B cell (primary cell): ENCODE results near the gene ARHGAP12. TPM values are rescaled to one million over a fixed set of nuclear protein-coding genes. Genes with fewer than 3 reads are reported as not detected.

Experiments used
- ATAC-seq: fragments of 200-7000 bp; cut with Tn5 transposase; one replicate; pipeline ENCODE4 v1.10.0; 2021; ENCODE audit warnings: low read depth, mild to moderate bottlenecking, moderate number of reproducible peaks, moderate library complexity
- CTCF ChIA-PET: fragments of 350-600 bp; sonication (Branson Sonifier 250); formaldehyde crosslinking; loops from one replicate; lab custom pipeline; 2021; ENCODE audit warnings: antibody characterized with exemption, inconsistent platforms; lab: Charles Lee
- POLR2A ChIA-PET: fragments of 350-600 bp; sonication (Branson Sonifier 250); formaldehyde crosslinking; loops from one replicate; lab custom pipeline; 2021; ENCODE audit warnings: antibody characterized with exemption; lab: Charles Lee
- DNase-seq: peaks from one replicate; pipeline ENCODE4 v3.0.0; 2013
- H2AFZ ChIP-seq: 2 replicates; pipeline ENCODE4 v1.6.1; 2012; ENCODE audit warnings: mild to moderate bottlenecking, low read depth, low read length; ENCODE audit not compliant: insufficient read depth, poor library complexity, severe bottlenecking
- H3K27ac ChIP-seq, 2 donors: 1 replicate in 1 of 2; 2 replicates in 1 of 2; pipeline ENCODE4 v1.5.1; 2012 to 2013; ENCODE audit warnings: low read length in 2 of 2, mild to moderate bottlenecking in 2 of 2, moderate library complexity in 1 of 2
- H3K27me3 ChIP-seq, 4 experiments: fragments of 200-600 bp in 1 of 4; sonication (generic) in 1 of 4; replicated peaks in 1 of 4; 1 replicate in 2 of 4; 2 replicates in 2 of 4; pipeline versions ENCODE4 v1.6.1 to v1.7.0; 2013 to 2016; ENCODE audit warnings: low read length in 3 of 4, mild to moderate bottlenecking in 2 of 4, mixed read lengths in 1 of 4, moderate library complexity in 1 of 4; ENCODE audit not compliant: insufficient read depth in 4 of 4, control insufficient read depth in 3 of 4; ENCODE audit errors: control extremely low read depth in 1 of 4
- H3K36me3 ChIP-seq, 2 experiments: replicated peaks in 1 of 2; 1 replicate in 1 of 2; 2 replicates in 1 of 2; pipeline versions ENCODE4 v1.6.1 to v1.7.1; 2013; ENCODE audit warnings: low read length in 1 of 2; ENCODE audit not compliant: insufficient read depth in 2 of 2, control insufficient read depth in 1 of 2; ENCODE audit errors: control extremely low read depth in 1 of 2, extremely low read depth in 1 of 2
- H3K4me1 ChIP-seq, 2 donors: fragments of 200-600 bp in 1 of 2; sonication (generic) in 1 of 2; 1 replicate in 1 of 2; 2 replicates in 1 of 2; pipeline versions ENCODE4 v1.5.1 to v1.6.1; 2013 to 2017; ENCODE audit warnings: low read length in 2 of 2; ENCODE audit not compliant: control insufficient read depth in 2 of 2, insufficient read depth in 2 of 2
- H3K4me2 ChIP-seq: replicated peaks from 2 replicates; pipeline ENCODE3; 2012; ENCODE audit warnings: mild to moderate bottlenecking, low read depth, low read length; ENCODE audit not compliant: poor library complexity, severe bottlenecking
- H3K4me3 ChIP-seq, 5 experiments: fragments of 200-600 bp in 1 of 5; sonication (generic) in 1 of 5; 1 replicate in 3 of 5; 2 replicates in 2 of 5; pipeline versions ENCODE4 v1.5.1 to v1.7.0; 2011 to 2016; ENCODE audit warnings: low read length in 4 of 5, mild to moderate bottlenecking in 4 of 5, low read depth in 2 of 5, control low read depth in 1 of 5, moderate library complexity in 1 of 5; ENCODE audit not compliant: insufficient read depth in 1 of 5; ENCODE audit errors: control extremely low read depth in 1 of 5, extremely low read depth in 1 of 5
- H3K79me2 ChIP-seq: fragments of 200-600 bp; sonication (generic); one replicate; pipeline ENCODE4 v1.6.0; 2016; ENCODE audit warnings: low read length; ENCODE audit not compliant: control insufficient read depth, insufficient read depth
- H3K9ac ChIP-seq: fragments of 200-600 bp; sonication (generic); 2 replicates; pipeline ENCODE4 v1.6.1; 2017; ENCODE audit warnings: mild to moderate bottlenecking, low read length, moderate library complexity
- H3K9me3 ChIP-seq, 3 donors: one replicate each; pipeline versions ENCODE4 v1.6.1 to v1.7.1; 2013; ENCODE audit warnings: low read length in 2 of 3; ENCODE audit not compliant: control insufficient read depth in 2 of 3, insufficient read depth in 1 of 3; ENCODE audit errors: control extremely low read depth in 1 of 3
- H4K20me1 ChIP-seq: 2 replicates; pipeline ENCODE4 v1.6.0; 2012; ENCODE audit warnings: mild to moderate bottlenecking, low read length; ENCODE audit not compliant: insufficient read depth, control insufficient read depth, poor library complexity, severe bottlenecking
- H3K27ac Mint-ChIP-seq: one replicate; pipeline ENCODE4 v1.8.0; 2021; ENCODE audit warnings: mixed read lengths
- H3K27me3 Mint-ChIP-seq: one replicate; pipeline ENCODE4 v1.8.0; 2021; ENCODE audit warnings: mixed read lengths
- H3K4me1 Mint-ChIP-seq: one replicate; pipeline ENCODE4 v1.8.0; 2021; ENCODE audit warnings: mixed read lengths
- H3K4me3 Mint-ChIP-seq: one replicate; pipeline ENCODE4 v1.8.0; 2021; ENCODE audit warnings: mixed read lengths
- H3K9me3 Mint-ChIP-seq: one replicate; pipeline ENCODE4 v1.8.0; 2022; ENCODE audit warnings: mixed read lengths; ENCODE audit not compliant: insufficient read depth
- CTCF ChIP-seq: fragments of 200-600 bp; IDR thresholded peaks from one replicate; pipeline ENCODE4 v1.8.0; 2022; ENCODE audit warnings: antibody characterized with exemption, mild to moderate bottlenecking
- EZH2 ChIP-seq: IDR thresholded peaks from 2 replicates; pipeline ENCODE4 v1.6.1; 2012; ENCODE audit warnings: borderline replicate concordance, low read depth, mild to moderate bottlenecking, moderate library complexity, low read length; ENCODE audit not compliant: insufficient read depth, poor library complexity, severe bottlenecking
- WGBS: methylation state at CpG from one replicate; pipeline ENCODE4 v1.1.5; 2013; ENCODE audit warnings: missing lambda C conversion rate; ENCODE audit not compliant: insufficient coverage; 5-methylcytosine and 5-hydroxymethylcytosine counted together
- intact Hi-C: fragments of 100-400 bp; cut with micrococcal nuclease; formaldehyde crosslinking; loops from one replicate; pipeline ENCODE4 v1.10.0; 2022
- polyA plus RNA-seq: library from polyadenylated mRNA; depleted of rRNA; stranded (reverse); fragments of >200 nt; gene quantifications from 2 replicates; pipeline ENCODE4 v1.2.3, GENCODE V29; 2012
- total RNA-seq, 2 donors: library from RNA; stranded (reverse); fragments of 120-200 nt in 1 of 2; gene quantifications; 1 replicate in 1 of 2; 2 replicates in 1 of 2; pipeline versions ENCODE4 v1.2.3 to v1.2.4, GENCODE V29; 2013 to 2022

ARHGAP12 gene
- total and polyA plus RNA-seq, 2 donors (not counting 1 experiment from before 2014, with no cell fraction given): 12.3 to 45.3 TPM

GRCh38 chr10:31799181-31799580 is 129.4 kb downstream of the ARHGAP12 start:
- Histone ChIP-seq H2AFZ (no peak overlapping the region), H3K27me3 (no peaks in the 10 kb centered on the region), H3K4me3 (no peak overlapping the region), H3K9me3 (peaks cover 0 to 4% (median 0%) of the 10 kb centered on the region in 3 donors), H3K79me2 (no peaks in the 10 kb centered on the region), H3K9ac (no peak overlapping the region), H3K36me3 (no peaks in the 10 kb centered on the region), H3K4me2 (no peak overlapping the region), H4K20me1 (no peaks in the 10 kb centered on the region), H3K4me1 (no peaks in the 10 kb centered on the region), H3K27ac (no peak overlapping the region)
- DNase-seq (no peak), ATAC-seq (no peak)
- Mint-ChIP-seq H3K4me3 (no peak overlapping the region), H3K27me3 (no peaks in the 10 kb centered on the region), H3K9me3 (no peaks in the 10 kb centered on the region), H3K27ac (no peak overlapping the region), H3K4me1 (no peaks in the 10 kb centered on the region)
- 100% methylated on average over 2 of the region's 2 CpGs for WGBS
- POLR2A ChIA-PET: no interaction called here
- intact Hi-C loops: no loop called here
- TF ChIP-seq CTCF (no peak), EZH2 (no peak)
- CTCF ChIA-PET: interaction anchor here (0.6 kb wide), 1 partner anchor 123 kb away, joined by 3 read pairs; no protein-coding TSS in a partner anchor

GRCh38 chr10:31792745-31793144 is 135.9 kb downstream of the ARHGAP12 start:
- Mint-ChIP-seq H3K27ac (no peak overlapping the region), H3K4me3 (no peak overlapping the region), H3K27me3 (peaks cover 13% of the 10 kb centered on the region), H3K4me1 (no peaks in the 10 kb centered on the region), H3K9me3 (no peaks in the 10 kb centered on the region)
- no peaks in the 10 kb centered on the region for H3K9me3 ChIP-seq
- no peak overlapping the region for H3K9ac ChIP-seq
- no peaks in the 10 kb centered on the region for H3K79me2 ChIP-seq
- TF ChIP-seq EZH2 (no peak), CTCF (no peak)
- no peaks in the 10 kb centered on the region for H3K36me3 ChIP-seq
- no peak overlapping the region for H3K4me2 ChIP-seq
- DNase-seq: no peak
- H3K27ac ChIP-seq: no peak overlapping the region
- CTCF ChIA-PET: no interaction called here
- POLR2A ChIA-PET: no interaction called here
- H4K20me1 ChIP-seq: no peaks in the 10 kb centered on the region
- ATAC-seq: no peak
- H3K4me3 ChIP-seq: no peak overlapping the region
- no peaks in the 10 kb centered on the region for H3K27me3 ChIP-seq
- H2AFZ ChIP-seq: no peak overlapping the region
- WGBS: no CpG with 5 or more reads among the region's 1 CpG
- H3K4me1 ChIP-seq: no peaks in the 10 kb centered on the region
- intact Hi-C loops: no loop called here
